Activated T-cell treated with anti-CD3 and anti-CD28 coated beads, Interleukin-2, amount 50 U/mL, for 72 hours (primary cell): ENCODE measurements around the gene SSBP2. TPM values are rescaled to one million over a fixed set of nuclear protein-coding genes. Genes with fewer than 3 reads are reported as not detected.

Source experiments
- ATAC-seq, 2 donors: fragments of 150-1000 bp; cut with Tn5 transposase; replicated peaks in 1 of 2; 2 replicates each; pipeline ENCODE4 v1.10.0; 2021; ENCODE audit warnings: moderate library complexity in 2 of 2, mild to moderate bottlenecking in 1 of 2
- DNase-seq, 2 donors: peaks; one replicate each; pipeline ENCODE4 v3.0.0; 2021 to 2022; ENCODE audit warnings: mixed read lengths in 1 of 2
- H3K27ac Mint-ChIP-seq: one replicate; pipeline ENCODE4 v1.8.0; 2022; ENCODE audit warnings: mild to moderate bottlenecking, moderate library complexity, mixed read lengths
- H3K27me3 Mint-ChIP-seq: one replicate; pipeline ENCODE4 v1.8.0; 2022; ENCODE audit warnings: low read depth, mixed read lengths
- H3K36me3 Mint-ChIP-seq, 2 donors: one replicate each; pipeline ENCODE4 v1.8.0; 2022; ENCODE audit warnings: mixed read lengths in 2 of 2, mild to moderate bottlenecking in 1 of 2; ENCODE audit not compliant: insufficient read depth in 2 of 2
- H3K4me1 Mint-ChIP-seq: one replicate; pipeline ENCODE4 v1.8.0; 2022; ENCODE audit warnings: low read depth, mixed read lengths
- H3K4me3 Mint-ChIP-seq, 2 donors: one replicate each; pipeline ENCODE4 v1.8.0; 2022; ENCODE audit warnings: mild to moderate bottlenecking in 2 of 2, mixed read lengths in 2 of 2, moderate library complexity in 2 of 2
- H3K9me3 Mint-ChIP-seq, 2 donors: one replicate each; pipeline ENCODE4 v1.8.0; 2022; ENCODE audit warnings: mixed read lengths in 2 of 2
- total RNA-seq, 2 donors: library from RNA; stranded (reverse); gene quantifications; one replicate each; pipeline ENCODE4 v1.2.3, GENCODE V29; 2022

SSBP2 gene
- total RNA-seq, 2 donors from 2014 or later, result 13.5 to 17.5 TPM

DNA sequence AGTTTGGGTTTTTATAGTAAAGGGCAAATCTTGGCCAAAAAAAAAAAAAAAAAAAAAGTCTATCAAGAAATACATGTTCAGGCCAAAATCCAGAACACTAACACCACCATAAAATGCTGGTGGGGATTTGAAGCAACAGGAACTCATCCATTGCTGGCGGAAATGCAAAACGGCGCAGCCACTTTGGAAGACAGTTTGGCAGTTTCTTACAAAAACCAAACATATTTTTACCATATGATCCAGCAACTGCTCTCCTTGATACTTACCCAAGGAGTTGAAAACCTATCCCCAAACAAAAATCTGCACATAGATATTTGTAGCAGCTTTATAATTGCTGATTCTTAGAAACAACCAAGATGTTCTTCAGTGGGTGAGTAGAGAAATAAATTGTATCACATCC, 203.9 kb downstream of the SSBP2 start:
- ATAC-seq (no peak), DNase-seq (no peak)
- H3K9me3 Mint-ChIP-seq, result peaks cover 1 to 2% of the 10 kb centered on the region in 2 donors
- H3K4me3 Mint-ChIP-seq, result no peak overlapping the region
- H3K27me3 Mint-ChIP-seq, result no peaks in the 10 kb centered on the region
- no peaks in the 10 kb centered on the region for H3K4me1 Mint-ChIP-seq
- no peak overlapping the region for H3K27ac Mint-ChIP-seq
- H3K36me3 Mint-ChIP-seq, result no peaks in the 10 kb centered on the region

DNA sequence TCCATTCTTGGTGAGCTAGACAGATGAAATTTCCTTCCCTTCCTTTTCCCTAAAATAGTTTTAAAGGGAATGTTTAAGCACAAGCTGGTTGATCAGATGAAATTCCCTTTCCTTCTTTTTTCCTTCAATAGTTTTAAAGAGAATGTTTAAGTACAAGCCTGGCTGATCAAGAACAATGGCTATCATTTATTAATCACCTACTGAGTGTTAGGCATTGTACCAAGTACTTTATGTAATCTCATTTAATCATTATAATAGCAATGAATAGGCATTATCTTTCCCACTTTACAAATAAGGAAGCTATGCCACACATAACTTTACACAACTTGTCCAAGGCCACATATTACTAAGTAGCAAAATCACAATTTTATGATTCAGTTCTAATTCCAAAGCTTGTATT, 205.0 kb downstream of the SSBP2 start:
- Mint-ChIP-seq H3K36me3 (no peaks in the 10 kb centered on the region), H3K27ac (no peak overlapping the region), H3K4me3 (no peak overlapping the region), H3K4me1 (peaks cover under 1% of the 10 kb centered on the region), H3K9me3 (peaks cover 1 to 2% of the 10 kb centered on the region in 2 donors), H3K27me3 (no peaks in the 10 kb centered on the region)
- no peak for DNase-seq
- ATAC-seq, result no peak

DNA sequence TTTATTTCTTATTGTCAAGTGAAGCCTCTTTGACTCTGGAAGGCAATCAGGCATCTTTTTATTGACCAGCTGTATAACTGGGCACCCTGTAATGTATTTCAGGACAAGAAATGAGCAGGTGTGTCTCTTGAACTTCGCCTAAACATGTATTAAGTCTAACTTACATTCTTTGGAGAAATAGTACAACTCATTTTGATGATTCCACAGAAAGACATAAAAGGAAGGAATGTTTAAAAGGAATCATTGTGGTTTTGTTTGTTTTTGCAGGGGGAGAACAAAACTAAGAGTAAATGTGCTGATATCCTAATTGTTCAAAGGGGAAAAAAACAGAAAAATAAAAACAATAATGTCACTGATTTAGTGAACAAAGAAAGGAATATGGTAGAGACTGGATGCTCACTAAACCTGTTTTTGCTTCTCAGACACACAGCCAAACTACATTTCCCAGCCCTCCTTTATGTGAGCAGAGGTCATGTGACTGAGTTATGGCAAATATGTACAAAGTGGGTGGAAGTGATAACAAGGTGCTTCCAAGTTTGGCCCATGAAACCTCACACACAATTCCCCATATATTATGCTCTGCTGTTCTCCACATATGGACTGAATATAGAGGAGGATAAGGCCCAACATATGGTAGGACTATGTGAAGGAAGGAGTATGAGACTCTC, 206.4 kb downstream of the SSBP2 start:
- H3K4me1 Mint-ChIP-seq, result peaks cover 5% of the 10 kb centered on the region
- ATAC-seq (no peak), DNase-seq (no peak)
- H3K36me3 Mint-ChIP-seq, result peaks cover 0 to 1% of the 10 kb centered on the region in 2 donors
- no peaks in the 10 kb centered on the region for H3K27me3 Mint-ChIP-seq
- no peak overlapping the region for H3K4me3 Mint-ChIP-seq
- H3K27ac Mint-ChIP-seq, result no peak overlapping the region
- H3K9me3 Mint-ChIP-seq, result peaks cover 0 to 1% of the 10 kb centered on the region in 2 donors

DNA sequence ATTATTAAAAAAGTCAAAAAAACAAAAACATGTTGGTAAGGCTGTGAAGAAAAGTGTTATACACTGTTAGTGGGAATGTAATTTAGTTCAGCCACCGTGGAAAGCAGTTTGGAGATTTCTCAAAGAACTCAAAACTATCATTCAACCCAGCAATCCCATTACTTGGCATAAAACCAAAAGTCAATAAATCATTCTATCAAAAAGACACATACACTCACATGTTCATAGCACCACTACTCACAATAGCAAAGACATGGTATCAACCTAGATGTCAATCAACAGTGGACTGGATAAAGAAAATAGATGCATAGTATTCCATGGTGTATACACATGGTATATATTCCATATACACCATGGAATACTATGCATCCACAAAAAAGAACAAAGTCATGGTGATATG, 208.7 kb downstream of the SSBP2 start:
- Mint-ChIP-seq H3K4me3 (no peak overlapping the region), H3K4me1 (peaks cover 16% of the 10 kb centered on the region), H3K9me3 (peaks cover 0 to 1% of the 10 kb centered on the region in 2 donors), H3K27me3 (no peaks in the 10 kb centered on the region), H3K36me3 (peaks cover 0 to 3% of the 10 kb centered on the region in 2 donors), H3K27ac (no peak overlapping the region)
- DNase-seq (no peak), ATAC-seq (no peak)

- Mint-ChIP-seq H3K27ac (peak overlapping the region; percentile 85), H3K4me1 (peaks cover 36% of the 10 kb centered on the region), H3K27me3 (no peaks in the 10 kb centered on the region), H3K36me3 (peaks cover 0 to 3% of the 10 kb centered on the region in 2 donors), H3K9me3 (peaks cover 0 to 1% of the 10 kb centered on the region in 2 donors), H3K4me3 (peak overlapping the region; percentile 39 to 59)
- ATAC-seq (peak; percentile 34 to 49), DNase-seq (no peak)
Measured at GRCh38 chr5:81537905-81538547, 212.9 kb downstream of the SSBP2 start.

DNA sequence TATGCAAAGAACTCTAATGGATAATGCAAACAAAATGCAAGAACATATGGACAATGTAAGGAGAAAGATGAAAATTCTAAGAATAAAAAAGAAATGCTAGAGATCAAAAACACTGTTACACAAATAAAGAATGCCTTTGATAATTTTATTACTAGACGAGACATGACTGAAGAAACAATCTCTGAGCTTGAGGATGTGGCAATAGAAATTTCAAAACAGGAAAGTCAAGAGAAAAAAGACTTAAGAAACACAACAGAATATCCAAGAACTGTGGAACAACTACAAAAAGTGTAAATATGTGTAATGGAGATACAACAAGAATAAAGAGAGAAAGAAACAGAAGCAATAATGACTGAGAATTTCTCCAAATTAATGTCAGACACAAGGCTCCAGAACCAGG, 216.5 kb downstream of the SSBP2 start:
- Mint-ChIP-seq H3K27me3 (no peaks in the 10 kb centered on the region), H3K4me3 (no peak overlapping the region), H3K4me1 (peaks cover 47% of the 10 kb centered on the region), H3K27ac (peak overlapping the region; percentile 72), H3K36me3 (peaks cover 0 to 2% of the 10 kb centered on the region in 2 donors), H3K9me3 (no peaks in the 10 kb centered on the region)
- DNase-seq (no peak), ATAC-seq (no peak)

GRCh38 chr5:81533629-81534405, 217.1 kb downstream of the SSBP2 start:
- Mint-ChIP-seq H3K36me3 (no peaks in the 10 kb centered on the region), H3K27ac (peak overlapping the region; percentile 72), H3K27me3 (no peaks in the 10 kb centered on the region), H3K4me3 (peak overlapping the region in 1 of 2 donors; percentile 10), H3K9me3 (no peaks in the 10 kb centered on the region), H3K4me1 (peaks cover 47% of the 10 kb centered on the region)
- DNase-seq (no peak), ATAC-seq (no peak)

DNA sequence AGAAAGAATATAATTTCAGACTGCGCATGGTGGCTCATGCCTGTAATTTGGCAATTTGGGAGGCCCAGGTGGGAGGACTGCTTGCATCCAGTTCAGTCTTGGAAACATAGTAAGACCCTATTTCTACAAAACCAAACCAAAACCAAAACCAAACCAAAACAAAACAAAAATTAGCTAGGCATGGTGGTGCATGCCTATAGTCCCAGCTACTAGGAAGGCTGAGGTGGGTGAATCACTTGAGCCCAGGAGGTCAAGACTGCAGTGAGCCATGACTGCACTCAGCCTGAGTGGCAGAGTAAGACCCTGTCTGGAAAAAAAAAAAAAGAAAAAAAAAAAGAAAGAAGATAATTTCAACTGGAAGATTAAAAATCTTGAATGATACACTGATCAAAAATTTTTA, 220.0 kb downstream of the SSBP2 start:
- no peaks in the 10 kb centered on the region for H3K36me3 Mint-ChIP-seq
- H3K27me3 Mint-ChIP-seq, result no peaks in the 10 kb centered on the region
- peak overlapping the region in 1 of 2 donors; percentile 29 for H3K4me3 Mint-ChIP-seq
- H3K4me1 Mint-ChIP-seq, result peaks cover 35% of the 10 kb centered on the region
- H3K9me3 Mint-ChIP-seq, result no peaks in the 10 kb centered on the region
- peak overlapping the region; percentile 77 for H3K27ac Mint-ChIP-seq
- DNase-seq (no peak), ATAC-seq (peak in 1 of 2 donors; percentile 69)

GRCh38 chr5:81525690-81526089, 225.2 kb downstream of the SSBP2 start:
- H3K36me3 Mint-ChIP-seq, result no peaks in the 10 kb centered on the region
- peak overlapping the region; percentile 53 for H3K27ac Mint-ChIP-seq
- DNase-seq (no peak), ATAC-seq (peak; percentile 80 to 85)
- no peaks in the 10 kb centered on the region for H3K9me3 Mint-ChIP-seq
- peak overlapping the region; percentile 27 to 31 for H3K4me3 Mint-ChIP-seq
- H3K4me1 Mint-ChIP-seq, result peaks cover 26% of the 10 kb centered on the region
- no peaks in the 10 kb centered on the region for H3K27me3 Mint-ChIP-seq

GRCh38 chr5:81524015-81524414, 226.9 kb downstream of the SSBP2 start:
- Mint-ChIP-seq H3K4me1 (peaks cover 17% of the 10 kb centered on the region), H3K9me3 (no peaks in the 10 kb centered on the region), H3K27me3 (no peaks in the 10 kb centered on the region), H3K27ac (no peak overlapping the region), H3K4me3 (no peak overlapping the region), H3K36me3 (no peaks in the 10 kb centered on the region)
- DNase-seq (no peak), ATAC-seq (no peak)

- peaks cover 17% of the 10 kb centered on the region for H3K4me1 Mint-ChIP-seq
- H3K9me3 Mint-ChIP-seq, result no peaks in the 10 kb centered on the region
- ATAC-seq (no peak), DNase-seq (no peak)
- H3K36me3 Mint-ChIP-seq, result no peaks in the 10 kb centered on the region
- no peaks in the 10 kb centered on the region for H3K27me3 Mint-ChIP-seq
- H3K4me3 Mint-ChIP-seq, result no peak overlapping the region
- no peak overlapping the region for H3K27ac Mint-ChIP-seq
Measured at GRCh38 chr5:81522571-81522970, 228.3 kb downstream of the SSBP2 start.

DNA sequence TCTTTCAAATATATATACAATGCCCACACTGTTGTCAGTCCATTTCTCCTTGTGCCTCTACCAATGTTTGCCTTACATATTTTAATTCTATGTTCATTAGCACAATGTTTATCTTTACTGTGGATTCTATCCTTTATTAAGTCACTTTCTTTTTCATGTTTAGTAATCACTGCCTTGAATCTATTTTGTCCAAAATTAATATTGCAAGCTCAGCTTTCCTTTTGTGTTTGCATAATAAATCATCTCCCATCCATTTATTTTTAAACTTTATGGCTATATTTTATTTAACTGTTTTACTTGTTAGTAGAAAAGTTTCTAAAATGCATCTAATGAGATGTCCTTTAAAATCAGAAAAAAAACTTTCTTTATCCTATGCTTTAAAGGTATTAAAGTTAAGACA, 230.1 kb downstream of the SSBP2 start:
- H3K4me1 Mint-ChIP-seq, result peaks cover 17% of the 10 kb centered on the region
- no peaks in the 10 kb centered on the region for H3K9me3 Mint-ChIP-seq
- H3K27ac Mint-ChIP-seq, result no peak overlapping the region
- ATAC-seq (no peak), DNase-seq (no peak)
- H3K27me3 Mint-ChIP-seq, result no peaks in the 10 kb centered on the region
- H3K4me3 Mint-ChIP-seq, result no peak overlapping the region
- no peaks in the 10 kb centered on the region for H3K36me3 Mint-ChIP-seq

DNA sequence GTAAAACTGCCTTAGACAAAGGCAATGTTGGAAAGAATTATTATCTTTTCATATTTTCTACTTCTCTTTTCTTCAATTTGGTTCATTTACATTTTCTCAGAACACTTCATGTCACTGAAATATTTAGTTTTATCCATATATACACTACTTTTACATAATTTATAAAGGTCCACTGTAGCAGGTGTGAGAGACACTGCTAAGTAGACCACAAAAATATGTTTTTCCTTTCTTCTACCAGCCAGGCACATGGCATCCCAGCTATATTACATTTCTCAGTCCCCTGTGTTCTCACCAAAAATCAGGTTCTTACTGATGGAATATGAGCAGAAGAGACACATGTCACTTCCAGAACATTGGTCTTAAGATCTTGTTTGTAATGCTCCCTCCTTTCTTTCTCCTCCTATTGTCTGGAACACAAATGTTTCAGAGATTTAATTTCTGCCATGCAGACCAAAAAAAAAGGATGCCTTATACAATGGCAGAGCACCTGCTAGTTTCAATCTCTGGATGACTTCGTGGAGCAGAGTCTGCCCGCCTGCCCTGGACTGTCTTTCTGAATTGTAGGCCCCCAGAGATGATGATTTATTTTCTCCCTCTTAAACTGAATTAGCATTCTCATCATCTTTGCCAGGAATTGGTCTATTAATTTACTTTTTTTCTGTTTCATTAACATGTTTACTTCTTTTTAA, 231.5 kb downstream of the SSBP2 start:
- ATAC-seq (no peak), DNase-seq (no peak)
- Mint-ChIP-seq H3K4me3 (no peak overlapping the region), H3K4me1 (peaks cover 5% of the 10 kb centered on the region), H3K27me3 (no peaks in the 10 kb centered on the region), H3K36me3 (no peaks in the 10 kb centered on the region), H3K9me3 (no peaks in the 10 kb centered on the region), H3K27ac (no peak overlapping the region)
